K562 (cell line): ENCODE results near the gene TTC38. TPM values are rescaled to one million over a fixed set of nuclear protein-coding genes. Genes with fewer than 3 reads are reported as not detected.

Experiments
- ATAC-seq: fragments of 200-7000 bp; cut with Tn5 transposase; 3 replicates; pipeline ENCODE4 v1.9.1; 2020; ENCODE audit warnings: moderate library complexity
- BruUV-seq: library from RNA; stranded (reverse); fragments of 400-500 nt; replicated peaks from 2 replicates; lab custom pipeline; 2021; lab: Mats Ljungman, UMichigan
- CTCF ChIA-PET: fragments of 300-600 bp; formaldehyde crosslinking; extraction: SDS; loops from one replicate; lab custom pipeline; 2021; ENCODE audit warnings: low intra/inter-chr PET ratio; lab: Yijun Ruan, JAX
- POLR2A ChIA-PET: fragments of 300-600, 350-650 bp; sonication (Branson Sonifier 250); formaldehyde crosslinking; extraction: SDS; loops from one replicate; lab custom pipeline; 2021; ENCODE audit warnings: antibody characterized with exemption, inconsistent platforms; lab: Yijun Ruan, JAX
- DNase-seq, 4 experiments: peaks; one replicate each; pipeline versions ENCODE4 v3.0.0 to v3.0.0-alpha.2; 2011 to 2018; ENCODE audit warnings: low spot score in 3 of 4, mixed read lengths in 3 of 4; ENCODE audit errors: extremely low read depth in 1 of 4
- FAIRE-seq: peaks from 2 replicates; lab custom pipeline; 2011; peaks lifted over from hg19 to GRCh38; lab: Jason Lieb, UNC
- H2AFZ ChIP-seq: 2 replicates; pipeline ENCODE4 v1.6.0; 2011; ENCODE audit warnings: low read depth, low read length, control low read depth, inconsistent platforms
- H3K27ac ChIP-seq: fragments of 200-600 bp; 3 replicates; pipeline ENCODE4 v1.8.0; 2011; ENCODE audit warnings: low read depth, mild to moderate bottlenecking, control low read depth, inconsistent platforms, low read length, moderate library complexity, mixed read lengths; ENCODE audit errors: extremely low read depth
- H3K27me3 ChIP-seq, 2 experiments: fragments of 300-600 bp in 1 of 2; 2 replicates in 1 of 2; 3 replicates in 1 of 2; pipeline versions ENCODE4 v1.6.0 to v1.8.0; 2011; ENCODE audit warnings: inconsistent platforms in 2 of 2, low read length in 2 of 2, mild to moderate bottlenecking in 1 of 2, mixed read lengths in 1 of 2, moderate library complexity in 1 of 2; ENCODE audit not compliant: control insufficient read depth in 2 of 2, insufficient read depth in 2 of 2
- H3K36me3 ChIP-seq: fragments of 300-600 bp; 3 replicates; pipeline ENCODE4 v1.8.0; 2011; ENCODE audit warnings: mild to moderate bottlenecking, low read length, inconsistent platforms; ENCODE audit not compliant: control insufficient read depth, insufficient read depth
- H3K4me1 ChIP-seq, 2 experiments: fragments of 200-600 bp in 1 of 2; replicated peaks in 1 of 2; 2 replicates in 1 of 2; 3 replicates in 1 of 2; pipeline versions ENCODE4 v1.5.1 to v1.8.0; 2011; ENCODE audit warnings: inconsistent platforms in 2 of 2, low read length in 2 of 2, mild to moderate bottlenecking in 1 of 2, mixed read lengths in 1 of 2, moderate library complexity in 1 of 2; ENCODE audit not compliant: control insufficient read depth in 2 of 2, insufficient read depth in 2 of 2
- H3K4me2 ChIP-seq: 2 replicates; pipeline ENCODE4 v1.6.1; 2011; ENCODE audit warnings: low read length, control low read depth, inconsistent platforms, mixed read lengths; ENCODE audit not compliant: insufficient read depth
- H3K4me3 ChIP-seq: fragments of 200-600 bp; sonication (generic), shearing (Covaris generic); 2 replicates; pipeline ENCODE4 v1.5.1; 2016; ENCODE audit warnings: control low read depth, inconsistent platforms
- H3K79me2 ChIP-seq: fragments of 200-600 bp; 3 replicates; pipeline ENCODE4 v1.8.0; 2011; ENCODE audit warnings: low read length, inconsistent platforms; ENCODE audit not compliant: control insufficient read depth, insufficient read depth
- H3K9ac ChIP-seq, 2 experiments: 2 replicates each; pipeline versions ENCODE4 v1.6.0 to v1.6.1; 2011; ENCODE audit warnings: low read depth in 2 of 2, low read length in 2 of 2, control low read depth in 1 of 2, inconsistent platforms in 1 of 2, mild to moderate bottlenecking in 1 of 2, mixed read lengths in 1 of 2; ENCODE audit not compliant: insufficient read depth in 1 of 2
- H3K9me1 ChIP-seq: one replicate; pipeline ENCODE4 v1.6.0; 2011; ENCODE audit warnings: inconsistent platforms, mild to moderate bottlenecking, low read length, moderate library complexity; ENCODE audit not compliant: control insufficient read depth, insufficient read depth
- H3K9me3 ChIP-seq: replicated peaks from 2 replicates; pipeline ENCODE4 v1.5.1; 2011; ENCODE audit warnings: low read depth, low read length, inconsistent platforms; ENCODE audit not compliant: control insufficient read depth, insufficient read depth
- H4K20me1 ChIP-seq: replicated peaks from 2 replicates; pipeline ENCODE4 v1.6.1; 2011; ENCODE audit warnings: low read length, inconsistent platforms, mixed read lengths; ENCODE audit not compliant: control insufficient read depth, insufficient read depth
- GABPB2 ChIP-seq: fragments of 250-450 bp; sonication (Bioruptor Pico); conservative IDR thresholded peaks from 2 replicates; pipeline ENCODE4 v1.5.1; 2021; ENCODE audit warnings: mild to moderate bottlenecking
- ZNF140 ChIP-seq: fragments of 250-450 bp; sonication (Bioruptor Pico); IDR thresholded peaks from 2 replicates; pipeline ENCODE4 v1.8.0; 2021; ENCODE audit warnings: moderate library complexity, mild to moderate bottlenecking, inconsistent platforms
- ZNF512 ChIP-seq: IDR thresholded peaks from 2 replicates; pipeline ENCODE4 v1.6.1; 2016; ENCODE audit warnings: missing genetic modification characterization, missing compliant biosample characterization
- ZNF830 ChIP-seq: fragments of 250-450 bp; sonication (Bioruptor Pico); IDR thresholded peaks from 2 replicates; pipeline ENCODE4 v1.5.0; 2021; ENCODE audit warnings: mild to moderate bottlenecking
- WGBS: fragments of 100-300 bp; shearing (Covaris generic); methylation state at CpG from one replicate; pipeline ENCODE4 v1.1.6; 2016; ENCODE audit warnings: low coverage, mixed read lengths; ENCODE audit not compliant: insufficient coverage; ENCODE audit errors: missing lambda C conversion rate; 5-methylcytosine and 5-hydroxymethylcytosine counted together
- in situ Hi-C: fragments of 300-500 bp; cut with MboI; formaldehyde crosslinking; loops from 4 replicates; pipeline ENCODE4 v1.15.0; 2018; ENCODE audit warnings: inconsistent platforms, mixed read lengths
- intact Hi-C: fragments of 100-400 bp; cut with micrococcal nuclease; formaldehyde crosslinking; loops from 2 replicates; pipeline ENCODE4 v1.14.2; 2022
- polyA plus RNA-seq, 8 experiments: library from polyadenylated mRNA; depleted of rRNA in 4 of 8; stranded (reverse) in 5 of 8; unstranded in 3 of 8; fragments of >200 nt; fragmentation: Nextera tagmentation in 2 of 8; fragmentation: Illumina TruSeq in 1 of 8; extraction: Ambion mirVana in 2 of 8; extraction: Trizol in 1 of 8; gene quantifications; 2 replicates each; pipeline versions ENCODE4 v1.2.1 to v1.2.3, GENCODE V29; 2011 to 2014; ENCODE audit warnings: inconsistent platforms in 1 of 8, missing spikeins in 1 of 8
- total RNA-seq, 7 experiments: library from RNA; depleted of rRNA in 6 of 7; stranded (reverse); fragments of >200 nt in 6 of 7; fragmentation: Illumina TruSeq in 2 of 7; extraction: Trizol in 2 of 7; gene quantifications; 2 replicates each; pipeline versions ENCODE4 v1.2.1 to v1.2.3, GENCODE V29; 2011 to 2021; ENCODE audit warnings: low replicate concordance in 1 of 7
- TF ChIP-seq, protein P1 (sequence below): fragments of 450-650 bp; IDR thresholded peaks from 2 replicates; pipeline ENCODE4 v1.6.1; 2017; ENCODE audit warnings: antibody characterized with exemption, mild to moderate bottlenecking

Gene TTC38
- total and polyA plus RNA-seq, 9 of the 15 experiments (the other 6 are each of a cell fraction or from before 2014, with no cell fraction given): 0.84 to 28.4 (median 18.1) TPM

GRCh38 chr22:46276563-46276962, 8.8 kb downstream of the TTC38 start:
- H3K4me3 ChIP-seq: no peak overlapping the region
- no peak for FAIRE-seq
- intact Hi-C loops: no loop called here
- H3K27me3 ChIP-seq: no peaks in the 10 kb centered on the region
- CTCF ChIA-PET: no interaction called here
- H3K36me3 ChIP-seq: peaks cover 79% of the 10 kb centered on the region; the same call in 2 of the 3 replicates
- no peaks in the 10 kb centered on the region for H3K79me2 ChIP-seq
- no peaks in the 10 kb centered on the region; a peak in 2 of 5 replicates for H3K4me1 ChIP-seq
- ATAC-seq: no peak
- no peak overlapping the region for H3K27ac ChIP-seq
- H3K9ac ChIP-seq: no peak overlapping the region
- H3K9me1 ChIP-seq: no peaks in the 10 kb centered on the region
- no peaks in the 10 kb centered on the region for H4K20me1 ChIP-seq
- TF ChIP-seq, protein P1, sequence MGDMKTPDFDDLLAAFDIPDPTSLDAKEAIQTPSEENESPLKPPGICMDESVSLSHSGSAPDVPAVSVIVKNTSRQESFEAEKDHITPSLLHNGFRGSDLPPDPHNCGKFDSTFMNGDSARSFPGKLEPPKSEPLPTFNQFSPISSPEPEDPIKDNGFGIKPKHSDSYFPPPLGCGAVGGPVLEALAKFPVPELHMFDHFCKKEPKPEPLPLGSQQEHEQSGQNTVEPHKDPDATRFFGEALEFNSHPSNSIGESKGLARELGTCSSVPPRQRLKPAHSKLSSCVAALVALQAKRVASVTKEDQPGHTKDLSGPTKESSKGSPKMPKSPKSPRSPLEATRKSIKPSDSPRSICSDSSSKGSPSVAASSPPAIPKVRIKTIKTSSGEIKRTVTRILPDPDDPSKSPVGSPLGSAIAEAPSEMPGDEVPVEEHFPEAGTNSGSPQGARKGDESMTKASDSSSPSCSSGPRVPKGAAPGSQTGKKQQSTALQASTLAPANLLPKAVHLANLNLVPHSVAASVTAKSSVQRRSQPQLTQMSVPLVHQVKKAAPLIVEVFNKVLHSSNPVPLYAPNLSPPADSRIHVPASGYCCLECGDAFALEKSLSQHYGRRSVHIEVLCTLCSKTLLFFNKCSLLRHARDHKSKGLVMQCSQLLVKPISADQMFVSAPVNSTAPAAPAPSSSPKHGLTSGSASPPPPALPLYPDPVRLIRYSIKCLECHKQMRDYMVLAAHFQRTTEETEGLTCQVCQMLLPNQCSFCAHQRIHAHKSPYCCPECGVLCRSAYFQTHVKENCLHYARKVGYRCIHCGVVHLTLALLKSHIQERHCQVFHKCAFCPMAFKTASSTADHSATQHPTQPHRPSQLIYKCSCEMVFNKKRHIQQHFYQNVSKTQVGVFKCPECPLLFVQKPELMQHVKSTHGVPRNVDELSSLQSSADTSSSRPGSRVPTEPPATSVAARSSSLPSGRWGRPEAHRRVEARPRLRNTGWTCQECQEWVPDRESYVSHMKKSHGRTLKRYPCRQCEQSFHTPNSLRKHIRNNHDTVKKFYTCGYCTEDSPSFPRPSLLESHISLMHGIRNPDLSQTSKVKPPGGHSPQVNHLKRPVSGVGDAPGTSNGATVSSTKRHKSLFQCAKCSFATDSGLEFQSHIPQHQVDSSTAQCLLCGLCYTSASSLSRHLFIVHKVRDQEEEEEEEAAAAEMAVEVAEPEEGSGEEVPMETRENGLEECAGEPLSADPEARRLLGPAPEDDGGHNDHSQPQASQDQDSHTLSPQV: no peak
- TF ChIP-seq GABPB2 (no peak), ZNF512 (tag) (no peak), ZNF830 (CRISPR knock-in tag) (no peak), ZNF140 (CRISPR knock-in tag) (no peak)
- no peak for DNase-seq
- no peak overlapping the region for H3K4me2 ChIP-seq
- in situ Hi-C loops: no loop called here
- H2AFZ ChIP-seq: no peak overlapping the region
- 98% methylated on average over 7 of the region's 7 CpGs for WGBS
- no peaks in the 10 kb centered on the region for H3K9me3 ChIP-seq
- BruUV-seq: no TSS peak
- POLR2A ChIA-PET: interaction anchor here (0.7 to 1.6 kb wide), 2 partner anchors 19 to 26 kb away, joined by 3 read pairs; no protein-coding TSS in a partner anchor
